Measurements from ENCODE around the gene PAPOLA. TPM values are rescaled to one million over a fixed set of nuclear protein-coding genes. Genes with fewer than 3 reads are reported as not detected.

The PAPOLA gene
- total and polyA plus RNA-seq, 9 of the 15 experiments (the other 6 are each of a cell fraction or from before 2014, with no cell fraction given), result 51.1 to 199 (median 95.8) TPM

DNA sequence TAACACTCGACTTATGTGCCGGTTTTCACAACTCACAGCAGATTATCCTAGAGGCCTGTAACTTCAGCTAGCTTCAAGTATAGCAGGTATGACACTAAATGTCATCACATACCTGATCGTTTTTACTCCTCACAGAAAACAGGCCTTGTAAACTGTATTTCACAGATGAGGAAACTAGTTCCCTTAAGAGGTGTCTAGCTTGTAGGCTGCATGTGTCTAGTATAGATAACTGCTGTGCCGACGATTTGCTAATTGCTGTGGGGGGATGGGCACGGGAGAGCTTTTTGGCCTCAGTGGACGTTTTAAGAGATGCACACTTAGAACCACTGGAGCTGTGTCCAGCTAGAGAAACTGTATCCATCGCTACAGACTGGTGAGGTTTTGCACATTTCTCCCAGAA, 78.8 kb downstream of the PAPOLA start (continued):
- TF ChIP-seq ZFX (CRISPR knock-in tag; IDR thresholded peaks at IDR 0.05) (no peak), CTBP1 (IDR thresholded peaks at IDR 0.05; ENCODE audit: borderline replicate concordance) (peak; percentile 44; the same call in 1 of the 2 replicates), TSC22D4 (tag; IDR thresholded peaks at IDR 0.05) (no peak), NBN (IDR thresholded peaks at IDR 0.05; ENCODE audit: low read depth) (0 out of 2 replicates have a peak, but pooled peaks have one; percentile 17), BHLHE40 (IDR thresholded peaks at IDR 0.05; ENCODE audit: low read length) (peak; percentile 13; the same call in 1 of the 2 replicates), DPF2 (IDR thresholded peaks at IDR 0.05) (peak; percentile 75), RNF2 (IDR thresholded peaks at IDR 0.05) (peak; percentile 72), JUND (IDR thresholded peaks at IDR 0.05; ENCODE audit: borderline replicate concordance, low read depth, low read length) (peak; percentile 6; the same call in 1 of the 2 replicates), JUND (tag; IDR thresholded peaks at IDR 0.05; ENCODE audit: borderline replicate concordance, low read depth, low read length) (no peak), CHD2 (IDR thresholded peaks at IDR 0.05; ENCODE audit: low read depth, low read length) (peak; percentile 33; the same call in 1 of the 2 replicates), BCOR (IDR thresholded peaks at IDR 0.05) (0 out of 2 replicates have a peak, but pooled peaks have one; percentile 8), SMAD4 (CRISPR knock-in tag; conservative IDR thresholded peaks at IDR 0.05) (peak; percentile 83), TBL1XR1 (IDR thresholded peaks at IDR 0.05; ENCODE audit: low read length in 2 of 2) (peak in 1 of 2 experiments; percentile 24; a peak in 1 of 4 replicates), ZNF764 (CRISPR knock-in tag; IDR thresholded peaks at IDR 0.05; ENCODE audit: low read depth) (no peak), CBFA2T3 (IDR thresholded peaks at IDR 0.05) (peak; percentile 81)
- TF ChIP-seq, protein P1, sequence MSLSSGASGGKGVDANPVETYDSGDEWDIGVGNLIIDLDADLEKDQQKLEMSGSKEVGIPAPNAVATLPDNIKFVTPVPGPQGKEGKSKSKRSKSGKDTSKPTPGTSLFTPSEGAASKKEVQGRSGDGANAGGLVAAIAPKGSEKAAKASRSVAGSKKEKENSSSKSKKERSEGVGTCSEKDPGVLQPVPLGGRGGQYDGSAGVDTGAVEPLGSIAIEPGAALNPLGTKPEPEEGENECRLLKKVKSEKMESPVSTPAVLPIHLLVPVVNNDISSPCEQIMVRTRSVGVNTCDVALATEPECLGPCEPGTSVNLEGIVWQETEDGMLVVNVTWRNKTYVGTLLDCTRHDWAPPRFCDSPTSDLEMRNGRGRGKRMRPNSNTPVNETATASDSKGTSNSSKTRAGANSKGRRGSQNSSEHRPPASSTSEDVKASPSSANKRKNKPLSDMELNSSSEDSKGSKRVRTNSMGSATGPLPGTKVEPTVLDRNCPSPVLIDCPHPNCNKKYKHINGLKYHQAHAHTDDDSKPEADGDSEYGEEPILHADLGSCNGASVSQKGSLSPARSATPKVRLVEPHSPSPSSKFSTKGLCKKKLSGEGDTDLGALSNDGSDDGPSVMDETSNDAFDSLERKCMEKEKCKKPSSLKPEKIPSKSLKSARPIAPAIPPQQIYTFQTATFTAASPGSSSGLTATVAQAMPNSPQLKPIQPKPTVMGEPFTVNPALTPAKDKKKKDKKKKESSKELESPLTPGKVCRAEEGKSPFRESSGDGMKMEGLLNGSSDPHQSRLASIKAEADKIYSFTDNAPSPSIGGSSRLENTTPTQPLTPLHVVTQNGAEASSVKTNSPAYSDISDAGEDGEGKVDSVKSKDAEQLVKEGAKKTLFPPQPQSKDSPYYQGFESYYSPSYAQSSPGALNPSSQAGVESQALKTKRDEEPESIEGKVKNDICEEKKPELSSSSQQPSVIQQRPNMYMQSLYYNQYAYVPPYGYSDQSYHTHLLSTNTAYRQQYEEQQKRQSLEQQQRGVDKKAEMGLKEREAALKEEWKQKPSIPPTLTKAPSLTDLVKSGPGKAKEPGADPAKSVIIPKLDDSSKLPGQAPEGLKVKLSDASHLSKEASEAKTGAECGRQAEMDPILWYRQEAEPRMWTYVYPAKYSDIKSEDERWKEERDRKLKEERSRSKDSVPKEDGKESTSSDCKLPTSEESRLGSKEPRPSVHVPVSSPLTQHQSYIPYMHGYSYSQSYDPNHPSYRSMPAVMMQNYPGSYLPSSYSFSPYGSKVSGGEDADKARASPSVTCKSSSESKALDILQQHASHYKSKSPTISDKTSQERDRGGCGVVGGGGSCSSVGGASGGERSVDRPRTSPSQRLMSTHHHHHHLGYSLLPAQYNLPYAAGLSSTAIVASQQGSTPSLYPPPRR (CRISPR knock-in tag; IDR thresholded peaks at IDR 0.05; ENCODE audit: borderline replicate concordance), result no peak
- TF ChIP-seq, protein P2, sequence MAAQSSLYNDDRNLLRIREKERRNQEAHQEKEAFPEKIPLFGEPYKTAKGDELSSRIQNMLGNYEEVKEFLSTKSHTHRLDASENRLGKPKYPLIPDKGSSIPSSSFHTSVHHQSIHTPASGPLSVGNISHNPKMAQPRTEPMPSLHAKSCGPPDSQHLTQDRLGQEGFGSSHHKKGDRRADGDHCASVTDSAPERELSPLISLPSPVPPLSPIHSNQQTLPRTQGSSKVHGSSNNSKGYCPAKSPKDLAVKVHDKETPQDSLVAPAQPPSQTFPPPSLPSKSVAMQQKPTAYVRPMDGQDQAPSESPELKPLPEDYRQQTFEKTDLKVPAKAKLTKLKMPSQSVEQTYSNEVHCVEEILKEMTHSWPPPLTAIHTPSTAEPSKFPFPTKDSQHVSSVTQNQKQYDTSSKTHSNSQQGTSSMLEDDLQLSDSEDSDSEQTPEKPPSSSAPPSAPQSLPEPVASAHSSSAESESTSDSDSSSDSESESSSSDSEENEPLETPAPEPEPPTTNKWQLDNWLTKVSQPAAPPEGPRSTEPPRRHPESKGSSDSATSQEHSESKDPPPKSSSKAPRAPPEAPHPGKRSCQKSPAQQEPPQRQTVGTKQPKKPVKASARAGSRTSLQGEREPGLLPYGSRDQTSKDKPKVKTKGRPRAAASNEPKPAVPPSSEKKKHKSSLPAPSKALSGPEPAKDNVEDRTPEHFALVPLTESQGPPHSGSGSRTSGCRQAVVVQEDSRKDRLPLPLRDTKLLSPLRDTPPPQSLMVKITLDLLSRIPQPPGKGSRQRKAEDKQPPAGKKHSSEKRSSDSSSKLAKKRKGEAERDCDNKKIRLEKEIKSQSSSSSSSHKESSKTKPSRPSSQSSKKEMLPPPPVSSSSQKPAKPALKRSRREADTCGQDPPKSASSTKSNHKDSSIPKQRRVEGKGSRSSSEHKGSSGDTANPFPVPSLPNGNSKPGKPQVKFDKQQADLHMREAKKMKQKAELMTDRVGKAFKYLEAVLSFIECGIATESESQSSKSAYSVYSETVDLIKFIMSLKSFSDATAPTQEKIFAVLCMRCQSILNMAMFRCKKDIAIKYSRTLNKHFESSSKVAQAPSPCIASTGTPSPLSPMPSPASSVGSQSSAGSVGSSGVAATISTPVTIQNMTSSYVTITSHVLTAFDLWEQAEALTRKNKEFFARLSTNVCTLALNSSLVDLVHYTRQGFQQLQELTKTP (IDR thresholded peaks at IDR 0.05; ENCODE audit: low read depth in 1 of 2, partially characterized antibody in 2 of 2), result no peak
- TF ChIP-seq, protein P3, sequence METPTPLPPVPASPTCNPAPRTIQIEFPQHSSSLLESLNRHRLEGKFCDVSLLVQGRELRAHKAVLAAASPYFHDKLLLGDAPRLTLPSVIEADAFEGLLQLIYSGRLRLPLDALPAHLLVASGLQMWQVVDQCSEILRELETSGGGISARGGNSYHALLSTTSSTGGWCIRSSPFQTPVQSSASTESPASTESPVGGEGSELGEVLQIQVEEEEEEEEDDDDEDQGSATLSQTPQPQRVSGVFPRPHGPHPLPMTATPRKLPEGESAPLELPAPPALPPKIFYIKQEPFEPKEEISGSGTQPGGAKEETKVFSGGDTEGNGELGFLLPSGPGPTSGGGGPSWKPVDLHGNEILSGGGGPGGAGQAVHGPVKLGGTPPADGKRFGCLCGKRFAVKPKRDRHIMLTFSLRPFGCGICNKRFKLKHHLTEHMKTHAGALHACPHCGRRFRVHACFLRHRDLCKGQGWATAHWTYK (CRISPR knock-in tag; IDR thresholded peaks at IDR 0.05), result no peak

All from K562 (cell line).